MCF 10A (cell line): ENCODE measurements around the gene RECK. TPM values are rescaled to one million over a fixed set of nuclear protein-coding genes. Genes with fewer than 3 reads are reported as not detected.

Source experiments
- BruUV-seq: library from RNA; stranded (reverse); fragments of 400-500 nt; replicated peaks from 2 replicates; lab custom pipeline; 2021; lab: Mats Ljungman, UMichigan
- CTCF ChIA-PET: fragments of 300-600 bp; sonication (Branson Sonifier 250); formaldehyde crosslinking; extraction: SDS; loops from one replicate; lab custom pipeline; 2021; ENCODE audit warnings: antibody characterized with exemption, inconsistent platforms; lab: Yijun Ruan, JAX
- POLR2A ChIA-PET: fragments of 300-600, 350-650 bp; sonication (Branson Sonifier 250); formaldehyde crosslinking; extraction: SDS; loops from one replicate; lab custom pipeline; 2020; ENCODE audit warnings: antibody characterized with exemption, inconsistent platforms; lab: Yijun Ruan, JAX
- DNase-seq: peaks from one replicate; pipeline ENCODE4 v3.0.0-alpha.2; 2018; ENCODE audit not compliant: unreplicated experiment
- H3K27ac Mint-ChIP-seq: one replicate; pipeline ENCODE4 v1.8.0; 2022; ENCODE audit warnings: mild to moderate bottlenecking, low read depth, mixed read lengths; ENCODE audit not compliant: unreplicated experiment
- H3K27me3 Mint-ChIP-seq: one replicate; pipeline ENCODE4 v1.8.0; 2022; ENCODE audit warnings: mixed read lengths; ENCODE audit not compliant: insufficient read depth, unreplicated experiment
- H3K36me3 Mint-ChIP-seq: one replicate; pipeline ENCODE4 v1.8.0; 2022; ENCODE audit warnings: mild to moderate bottlenecking, moderate library complexity, mixed read lengths; ENCODE audit not compliant: insufficient read depth, unreplicated experiment
- H3K4me1 Mint-ChIP-seq: one replicate; pipeline ENCODE4 v1.8.0; 2022; ENCODE audit warnings: mixed read lengths; ENCODE audit not compliant: insufficient read depth, unreplicated experiment
- H3K4me3 Mint-ChIP-seq: one replicate; pipeline ENCODE4 v1.8.0; 2022; ENCODE audit warnings: mild to moderate bottlenecking, moderate library complexity, mixed read lengths; ENCODE audit not compliant: unreplicated experiment
- H3K9me3 Mint-ChIP-seq: one replicate; pipeline ENCODE4 v1.8.0; 2022; ENCODE audit warnings: mixed read lengths; ENCODE audit not compliant: unreplicated experiment
- CTCF ChIP-seq: fragments of 200-600 bp; IDR thresholded peaks from one replicate; pipeline ENCODE4 v1.8.0; 2022; ENCODE audit warnings: antibody characterized with exemption, mild to moderate bottlenecking; ENCODE audit not compliant: unreplicated experiment
- intact Hi-C: fragments of 100-400 bp; cut with micrococcal nuclease; formaldehyde crosslinking; loops from 2 replicates; pipeline ENCODE4 v1.14.1; 2022
- total RNA-seq: library from RNA; stranded (reverse); gene quantifications from 2 replicates; pipeline ENCODE4 v1.2.3, GENCODE V29; 2022

The RECK gene
- total RNA-seq, 1 experiment from 2014 or later = 3.7 TPM

DNA sequence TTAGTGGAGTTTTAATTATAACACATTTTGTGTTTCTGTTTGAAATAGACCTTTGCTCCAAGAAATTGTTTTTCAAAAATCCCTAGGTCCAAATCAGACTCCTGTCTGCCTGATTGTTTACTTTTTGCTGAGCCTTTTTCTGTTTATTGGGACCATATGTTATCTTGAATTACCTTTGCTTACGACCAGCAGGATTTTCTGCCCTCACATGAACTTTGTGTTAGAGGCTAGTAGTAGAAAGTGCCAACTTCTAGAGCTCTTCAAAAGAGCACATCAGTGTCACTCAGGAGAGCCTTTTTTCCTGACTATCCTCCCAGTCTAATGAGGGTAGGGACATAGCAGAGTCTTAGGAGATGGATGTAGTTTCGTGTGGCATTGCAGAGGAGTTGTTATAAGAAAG, 10.2 kb downstream of the RECK start:
- POLR2A ChIA-PET = no interaction called here
- H3K36me3 Mint-ChIP-seq = no peaks in the 10 kb centered on the region
- intact Hi-C loops = no loop called here
- DNase-seq = no peak
- H3K27me3 Mint-ChIP-seq = no peaks in the 10 kb centered on the region
- H3K9me3 Mint-ChIP-seq = no peaks in the 10 kb centered on the region
- H3K27ac Mint-ChIP-seq = no peak overlapping the region
- CTCF ChIA-PET = interaction anchor here (0.6 kb wide), 1 partner anchor 443 kb away, joined by 3 read pairs; no protein-coding TSS in a partner anchor
- no peak overlapping the region for H3K4me3 Mint-ChIP-seq
- TF ChIP-seq CTCF = no peak
- BruUV-seq = no TSS peak
- no peaks in the 10 kb centered on the region for H3K4me1 Mint-ChIP-seq

- no peak for DNase-seq
- Mint-ChIP-seq H3K27me3 (no peaks in the 10 kb centered on the region), H3K9me3 (no peaks in the 10 kb centered on the region), H3K36me3 (no peaks in the 10 kb centered on the region), H3K4me3 (no peak overlapping the region), H3K27ac (no peak overlapping the region), H3K4me1 (no peaks in the 10 kb centered on the region)
- intact Hi-C loops = no loop called here
- no peak for TF ChIP-seq CTCF
- CTCF ChIA-PET = no interaction called here
- POLR2A ChIA-PET = interaction anchor here (0.6 to 1.8 kb wide), 5 partner anchors 8 to 144 kb away, joined by 3 to 5 read pairs (median 4); no protein-coding TSS in a partner anchor
- no TSS peak for BruUV-seq
Measured at GRCh38 chr9:36049408-36049807, 12.7 kb downstream of the RECK start.

- POLR2A ChIA-PET = interaction anchor here (1.8 to 2.1 kb wide), 2 partner anchors 9 to 13 kb away, joined by 5 to 8 read pairs; partner anchors contain the start of gene RECK
- intact Hi-C loops = no loop called here
- no peak for DNase-seq
- Mint-ChIP-seq H3K36me3 (no peaks in the 10 kb centered on the region), H3K4me3 (no peak overlapping the region), H3K27me3 (no peaks in the 10 kb centered on the region), H3K9me3 (no peaks in the 10 kb centered on the region), H3K4me1 (no peaks in the 10 kb centered on the region), H3K27ac (no peak overlapping the region)
- TF ChIP-seq CTCF = no peak
- CTCF ChIA-PET = no interaction called here
- no TSS peak for BruUV-seq
Measured at GRCh38 chr9:36050476-36050875, 13.8 kb downstream of the RECK start.

DNA sequence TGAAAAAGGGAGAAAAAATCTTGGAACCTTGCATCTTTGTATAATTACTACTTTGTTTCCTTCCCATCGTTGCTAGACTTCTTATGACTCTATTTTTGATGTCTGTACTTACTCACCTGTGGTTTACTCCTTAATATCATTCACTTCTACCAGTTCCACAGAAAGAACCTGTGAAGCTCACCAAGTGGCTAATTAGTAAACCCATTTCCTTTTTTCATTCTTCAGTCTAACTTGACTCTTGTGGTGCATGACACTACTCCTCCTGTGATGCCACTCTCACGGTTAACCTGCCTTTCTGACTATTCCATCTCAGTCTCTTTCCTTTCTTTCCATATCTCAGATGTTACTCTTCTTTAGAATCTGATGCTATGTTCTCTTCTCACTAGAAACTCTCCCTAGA, 14.6 kb downstream of the RECK start:
- Mint-ChIP-seq H3K27me3 (no peaks in the 10 kb centered on the region), H3K27ac (no peak overlapping the region), H3K9me3 (no peaks in the 10 kb centered on the region), H3K4me3 (no peak overlapping the region), H3K4me1 (no peaks in the 10 kb centered on the region), H3K36me3 (no peaks in the 10 kb centered on the region)
- DNase-seq = no peak
- intact Hi-C loops = no loop called here
- BruUV-seq = no TSS peak
- ChIA-PET CTCF (interaction anchor here (0.6 to 1.1 kb wide), 2 partner anchors 27 to 919 kb away, joined by 3 to 6 read pairs; no protein-coding TSS in a partner anchor), POLR2A (interaction anchor here (0.5 to 2.1 kb wide), 3 partner anchors 14 to 156 kb away, joined by 3 to 8 read pairs (median 3); partner anchors contain the start of gene RECK)
- TF ChIP-seq CTCF = no peak
